HepG2 (cell line): ENCODE data around the gene RANBP3L.

ENCODE experiments used
- ESRRA ChIP-seq: sonication (generic); formaldehyde crosslinking; IDR thresholded peaks from 2 replicates; pipeline ENCODE4 v1.5.1; 2020; ENCODE audit warnings: mild to moderate bottlenecking, low read depth, missing genetic modification reagents
- MTF1 ChIP-seq: sonication (generic); formaldehyde crosslinking; IDR thresholded peaks from 2 replicates; pipeline ENCODE4 v1.5.0; 2020; ENCODE audit warnings: missing genetic modification reagents
- SRSF1 ChIP-seq: fragments of 200-400 bp; formaldehyde crosslinking; optimal IDR thresholded peaks from 2 replicates; pipeline ENCODE3; 2017; ENCODE audit warnings: mild to moderate bottlenecking, low read depth, low read length, moderate library complexity
- TF ChIP-seq, protein P1 (sequence below): sonication (generic); formaldehyde crosslinking; IDR thresholded peaks from 2 replicates; pipeline ENCODE4 v1.5.0; 2020; ENCODE audit warnings: mild to moderate bottlenecking, missing genetic modification reagents, moderate library complexity

DNA sequence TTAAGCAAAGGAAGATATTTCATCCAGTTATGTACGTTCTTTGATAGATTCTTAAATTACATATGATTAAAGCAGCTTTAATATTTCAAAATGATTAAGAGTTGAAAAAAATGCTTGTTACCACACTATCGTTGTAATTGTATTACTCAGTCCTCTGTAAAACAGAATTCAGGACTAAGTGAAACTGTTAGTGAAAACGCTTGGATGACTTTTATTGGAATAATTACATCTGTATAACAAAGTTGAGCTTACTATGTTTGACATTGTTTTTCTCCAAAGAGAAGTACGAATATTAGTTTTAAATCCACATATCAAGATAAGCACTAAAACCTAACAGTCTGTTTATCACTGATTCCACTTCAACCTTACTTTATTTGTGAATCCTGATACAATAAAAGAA, 51.3 kb downstream of the RANBP3L start:
- no peak for TF ChIP-seq SRSF1
- no peak for TF ChIP-seq ESRRA (CRISPR knock-in tag)
- TF ChIP-seq MTF1 (CRISPR knock-in tag) = no peak
- TF ChIP-seq, protein P1, sequence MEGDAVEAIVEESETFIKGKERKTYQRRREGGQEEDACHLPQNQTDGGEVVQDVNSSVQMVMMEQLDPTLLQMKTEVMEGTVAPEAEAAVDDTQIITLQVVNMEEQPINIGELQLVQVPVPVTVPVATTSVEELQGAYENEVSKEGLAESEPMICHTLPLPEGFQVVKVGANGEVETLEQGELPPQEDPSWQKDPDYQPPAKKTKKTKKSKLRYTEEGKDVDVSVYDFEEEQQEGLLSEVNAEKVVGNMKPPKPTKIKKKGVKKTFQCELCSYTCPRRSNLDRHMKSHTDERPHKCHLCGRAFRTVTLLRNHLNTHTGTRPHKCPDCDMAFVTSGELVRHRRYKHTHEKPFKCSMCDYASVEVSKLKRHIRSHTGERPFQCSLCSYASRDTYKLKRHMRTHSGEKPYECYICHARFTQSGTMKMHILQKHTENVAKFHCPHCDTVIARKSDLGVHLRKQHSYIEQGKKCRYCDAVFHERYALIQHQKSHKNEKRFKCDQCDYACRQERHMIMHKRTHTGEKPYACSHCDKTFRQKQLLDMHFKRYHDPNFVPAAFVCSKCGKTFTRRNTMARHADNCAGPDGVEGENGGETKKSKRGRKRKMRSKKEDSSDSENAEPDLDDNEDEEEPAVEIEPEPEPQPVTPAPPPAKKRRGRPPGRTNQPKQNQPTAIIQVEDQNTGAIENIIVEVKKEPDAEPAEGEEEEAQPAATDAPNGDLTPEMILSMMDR = no peak
